IPS-11a (cell line): Measurements from ENCODE around the gene PAMR1.

Experiments used
- H3K4me3 ChIP-seq: one replicate; pipeline ENCODE4 v1.5.1; 2013; ENCODE audit warnings: low read depth, low read length, control low read depth

PAMR1 gene

GRCh38 chr11:35407041-35407440 is 118.4 kb downstream of the PAMR1 start:
- H3K4me3 ChIP-seq, result no peak overlapping the region

- H3K4me3 ChIP-seq, result no peak overlapping the region
Observed at GRCh38 chr11:35404388-35404775, 121.0 kb downstream of the PAMR1 start.

- H3K4me3 ChIP-seq, result no peak overlapping the region
Observed at GRCh38 chr11:35403765-35404387, 121.5 kb downstream of the PAMR1 start.

- H3K4me3 ChIP-seq, result no peak overlapping the region
Observed at GRCh38 chr11:35402751-35403660, 122.4 kb downstream of the PAMR1 start.

GRCh38 chr11:35398881-35399280 is 126.5 kb downstream of the PAMR1 start:
- H3K4me3 ChIP-seq, result no peak overlapping the region

GRCh38 chr11:35394941-35395340 is 130.5 kb downstream of the PAMR1 start:
- H3K4me3 ChIP-seq, result no peak overlapping the region

GRCh38 chr11:35393098-35393497 is 132.3 kb downstream of the PAMR1 start:
- H3K4me3 ChIP-seq, result no peak overlapping the region

- no peak overlapping the region for H3K4me3 ChIP-seq
Observed at GRCh38 chr11:35391922-35392688, 133.3 kb downstream of the PAMR1 start.

GRCh38 chr11:35390737-35391682 is 134.4 kb downstream of the PAMR1 start:
- H3K4me3 ChIP-seq, result no peak overlapping the region

- no peak overlapping the region for H3K4me3 ChIP-seq
Observed at GRCh38 chr11:35389897-35390465, 135.4 kb downstream of the PAMR1 start.

- no peak overlapping the region for H3K4me3 ChIP-seq
Observed at GRCh38 chr11:35389112-35389511, 136.3 kb downstream of the PAMR1 start.

- no peak overlapping the region for H3K4me3 ChIP-seq
Observed at GRCh38 chr11:35388061-35388460, 137.4 kb downstream of the PAMR1 start.

- H3K4me3 ChIP-seq, result no peak overlapping the region
Observed at GRCh38 chr11:35387111-35387982, 138.1 kb downstream of the PAMR1 start.

- H3K4me3 ChIP-seq, result no peak overlapping the region
Observed at GRCh38 chr11:35383953-35384352, 141.5 kb downstream of the PAMR1 start.
